ENCODE data around the gene MT1H.

GRCh38 chr16:56689171-56689570, 19.6 kb downstream of the MT1H start:
- TF ChIP-seq POLR2A (IDR thresholded peaks at IDR 0.05), result no peak
- no peak for TF ChIP-seq CTCF (IDR thresholded peaks at IDR 0.05)
